ENCODE measurements around the gene F7. TPM values are rescaled to one million over a fixed set of nuclear protein-coding genes. Genes with fewer than 3 reads are reported as not detected.
A peak's percentile ranks its signal among the peaks of the same experiment; 100 is the strongest.

F7 gene
- total RNA-seq, 1 donor from 2014 or later = 3.0 TPM

GRCh38 chr13:113086031-113086750, 19.4 kb upstream of the F7 start:
- Mint-ChIP-seq H3K27ac (no peak overlapping the region), H3K27me3 (no peaks in the 10 kb centered on the region), H3K9me3 (no peaks in the 10 kb centered on the region), H3K4me1 (ENCODE audit: unreplicated experiment) (peaks cover 10% of the 10 kb centered on the region), H3K36me3 (no peaks in the 10 kb centered on the region), H3K4me3 (no peak overlapping the region)
- TF ChIP-seq CTCF (conservative IDR thresholded peaks at IDR 0.05) = peak; percentile 15
- DNase-seq (ENCODE audit: extremely low spot score, unreplicated experiment) = no peak

- H3K36me3 Mint-ChIP-seq = no peaks in the 10 kb centered on the region
- TF ChIP-seq CTCF (conservative IDR thresholded peaks at IDR 0.05) = no peak
- no peak for DNase-seq (ENCODE audit: extremely low spot score, unreplicated experiment)
- no peak overlapping the region for H3K4me3 Mint-ChIP-seq
- no peaks in the 10 kb centered on the region for H3K27me3 Mint-ChIP-seq
- no peaks in the 10 kb centered on the region for H3K9me3 Mint-ChIP-seq
- H3K27ac Mint-ChIP-seq = no peak overlapping the region
- peaks cover 10% of the 10 kb centered on the region for H3K4me1 Mint-ChIP-seq (ENCODE audit: unreplicated experiment)
These were observed 18.3 kb upstream of the F7 start for GRCh38 chr13:113086991-113087922.

- H3K36me3 Mint-ChIP-seq = no peaks in the 10 kb centered on the region
- no peaks in the 10 kb centered on the region for H3K9me3 Mint-ChIP-seq
- H3K27ac Mint-ChIP-seq = no peak overlapping the region
- no peak overlapping the region for H3K4me3 Mint-ChIP-seq
- TF ChIP-seq CTCF (conservative IDR thresholded peaks at IDR 0.05) = no peak
- peaks cover 10% of the 10 kb centered on the region for H3K4me1 Mint-ChIP-seq (ENCODE audit: unreplicated experiment)
- no peaks in the 10 kb centered on the region for H3K27me3 Mint-ChIP-seq
- DNase-seq (ENCODE audit: extremely low spot score, unreplicated experiment) = no peak
These were observed 17.5 kb upstream of the F7 start for GRCh38 chr13:113087923-113088690.

- Mint-ChIP-seq H3K27me3 (no peaks in the 10 kb centered on the region), H3K9me3 (no peaks in the 10 kb centered on the region), H3K36me3 (no peaks in the 10 kb centered on the region), H3K27ac (no peak overlapping the region), H3K4me1 (ENCODE audit: unreplicated experiment) (peaks cover 9% of the 10 kb centered on the region), H3K4me3 (no peak overlapping the region)
- no peak for TF ChIP-seq CTCF (conservative IDR thresholded peaks at IDR 0.05)
- no peak for DNase-seq (ENCODE audit: extremely low spot score, unreplicated experiment)
These were observed 16.9 kb upstream of the F7 start for GRCh38 chr13:113088691-113089020.

GRCh38 chr13:113089693-113090414, 15.7 kb upstream of the F7 start:
- TF ChIP-seq CTCF (conservative IDR thresholded peaks at IDR 0.05) = no peak
- H3K36me3 Mint-ChIP-seq = no peaks in the 10 kb centered on the region
- H3K9me3 Mint-ChIP-seq = no peaks in the 10 kb centered on the region
- H3K4me1 Mint-ChIP-seq (ENCODE audit: unreplicated experiment) = peaks cover 4% of the 10 kb centered on the region
- DNase-seq (ENCODE audit: extremely low spot score, unreplicated experiment) = no peak
- no peak overlapping the region for H3K4me3 Mint-ChIP-seq
- peaks cover under 1% of the 10 kb centered on the region for H3K27me3 Mint-ChIP-seq
- H3K27ac Mint-ChIP-seq = no peak overlapping the region

Measured in type B pancreatic cell (in vitro differentiated cells).